PFSK-1 (cell line): ENCODE data around the gene EPHA4.

Experiments used
- FOXP2 ChIP-seq: optimal IDR thresholded peaks from 2 replicates; pipeline ENCODE3; 2011; ENCODE audit warnings: borderline replicate concordance, control low read depth, inconsistent platforms; ENCODE audit not compliant: insufficient read depth; ENCODE audit errors: extremely low read length, extremely low read depth
- POLR2AphosphoS5 ChIP-seq: IDR thresholded peaks from 2 replicates; pipeline ENCODE4 v1.6.1; 2012; ENCODE audit warnings: low read depth, mild to moderate bottlenecking, control low read depth, low read length, moderate library complexity
- SIN3A ChIP-seq: IDR thresholded peaks from 2 replicates; pipeline ENCODE4 v1.6.1; 2012; ENCODE audit warnings: mild to moderate bottlenecking, low read length, moderate library complexity, borderline replicate concordance; ENCODE audit not compliant: insufficient read depth
- TAF1 ChIP-seq: IDR thresholded peaks from 2 replicates; pipeline ENCODE4 v1.6.1; 2012; ENCODE audit warnings: low read length, control low read depth, borderline replicate concordance; ENCODE audit not compliant: insufficient read depth
- TF ChIP-seq, protein P1 (sequence below), 2 experiments: IDR thresholded peaks; 2 replicates each; pipeline versions ENCODE4 v1.6.1 to v1.8.0; 2011 to 2012; ENCODE audit warnings: low read depth in 2 of 2, low read length in 2 of 2, control low read depth in 1 of 2, inconsistent platforms in 1 of 2, mild to moderate bottlenecking in 1 of 2, moderate library complexity in 1 of 2; ENCODE audit not compliant: insufficient read depth in 1 of 2

DNA sequence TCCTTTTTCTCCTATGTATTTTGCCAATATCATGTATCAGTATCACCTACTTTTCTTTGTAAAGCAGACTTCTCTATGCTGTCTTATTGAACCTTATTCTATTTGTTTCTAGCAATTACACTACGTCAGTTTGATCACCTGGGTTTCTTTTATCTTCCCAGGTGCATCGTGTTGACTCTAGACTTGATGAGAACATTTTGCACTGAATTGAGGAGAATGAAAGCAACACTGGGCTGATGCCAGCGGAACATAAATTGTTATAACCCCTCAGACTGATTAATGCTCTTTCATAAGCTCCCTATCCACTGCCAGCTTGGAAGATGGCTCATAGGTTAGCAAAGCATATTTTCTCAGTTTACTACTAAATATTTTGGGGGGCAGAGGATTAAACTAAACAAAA, 140.6 kb downstream of the EPHA4 start:
- TF ChIP-seq TAF1: no peak
- TF ChIP-seq POLR2AphosphoS5: no peak
- TF ChIP-seq SIN3A: no peak
- TF ChIP-seq, protein P1, sequence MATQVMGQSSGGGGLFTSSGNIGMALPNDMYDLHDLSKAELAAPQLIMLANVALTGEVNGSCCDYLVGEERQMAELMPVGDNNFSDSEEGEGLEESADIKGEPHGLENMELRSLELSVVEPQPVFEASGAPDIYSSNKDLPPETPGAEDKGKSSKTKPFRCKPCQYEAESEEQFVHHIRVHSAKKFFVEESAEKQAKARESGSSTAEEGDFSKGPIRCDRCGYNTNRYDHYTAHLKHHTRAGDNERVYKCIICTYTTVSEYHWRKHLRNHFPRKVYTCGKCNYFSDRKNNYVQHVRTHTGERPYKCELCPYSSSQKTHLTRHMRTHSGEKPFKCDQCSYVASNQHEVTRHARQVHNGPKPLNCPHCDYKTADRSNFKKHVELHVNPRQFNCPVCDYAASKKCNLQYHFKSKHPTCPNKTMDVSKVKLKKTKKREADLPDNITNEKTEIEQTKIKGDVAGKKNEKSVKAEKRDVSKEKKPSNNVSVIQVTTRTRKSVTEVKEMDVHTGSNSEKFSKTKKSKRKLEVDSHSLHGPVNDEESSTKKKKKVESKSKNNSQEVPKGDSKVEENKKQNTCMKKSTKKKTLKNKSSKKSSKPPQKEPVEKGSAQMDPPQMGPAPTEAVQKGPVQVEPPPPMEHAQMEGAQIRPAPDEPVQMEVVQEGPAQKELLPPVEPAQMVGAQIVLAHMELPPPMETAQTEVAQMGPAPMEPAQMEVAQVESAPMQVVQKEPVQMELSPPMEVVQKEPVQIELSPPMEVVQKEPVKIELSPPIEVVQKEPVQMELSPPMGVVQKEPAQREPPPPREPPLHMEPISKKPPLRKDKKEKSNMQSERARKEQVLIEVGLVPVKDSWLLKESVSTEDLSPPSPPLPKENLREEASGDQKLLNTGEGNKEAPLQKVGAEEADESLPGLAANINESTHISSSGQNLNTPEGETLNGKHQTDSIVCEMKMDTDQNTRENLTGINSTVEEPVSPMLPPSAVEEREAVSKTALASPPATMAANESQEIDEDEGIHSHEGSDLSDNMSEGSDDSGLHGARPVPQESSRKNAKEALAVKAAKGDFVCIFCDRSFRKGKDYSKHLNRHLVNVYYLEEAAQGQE (IDR thresholded peaks at IDR 0.05; ENCODE audit: insufficient read depth in 1 of 2, low read depth in 2 of 2, low read length in 2 of 2): no peak
- no peak for TF ChIP-seq FOXP2
